Gastroesophageal sphincter (tissue), 4 donors: ENCODE results near the gene C2orf74. TPM values are rescaled to one million over a fixed set of nuclear protein-coding genes. Genes with fewer than 3 reads are reported as not detected.

Experiments
- ATAC-seq: fragments of 150-250 bp; one replicate; pipeline ENCODE4 v1.9.1; 2016; ENCODE audit warnings: mild to moderate bottlenecking, moderate library complexity
- H3K27ac ChIP-seq, 4 donors: fragments of 200-600 bp; sonication (generic) in 3 of 4; 1 replicate in 3 of 4; 2 replicates in 1 of 4; pipeline ENCODE4 v1.5.1; 2016 to 2019
- H3K27me3 ChIP-seq: fragments of 200-600 bp; sonication (generic); one replicate; pipeline ENCODE4 v1.5.1; 2019
- H3K36me3 ChIP-seq, 2 donors: fragments of 200-600 bp; sonication (generic); one replicate each; pipeline ENCODE4 v1.5.1; 2019; ENCODE audit warnings: control low read depth in 1 of 2
- H3K4me1 ChIP-seq, 3 donors: fragments of 200-600 bp; sonication (generic); 1 replicate in 2 of 3; 2 replicates in 1 of 3; pipeline ENCODE4 v1.5.1; 2016 to 2019; ENCODE audit warnings: control low read depth in 2 of 3
- H3K4me3 ChIP-seq, 2 donors: fragments of 200-600 bp; sonication (generic); one replicate each; pipeline ENCODE4 v1.5.1; 2019; ENCODE audit warnings: mild to moderate bottlenecking in 1 of 2, moderate library complexity in 1 of 2
- H3K9me3 ChIP-seq, 3 donors: fragments of 200-600 bp; sonication (generic); one replicate each; pipeline ENCODE4 v1.5.1; 2017 to 2019; ENCODE audit warnings: control low read depth in 2 of 3
- EP300 ChIP-seq: sonication (generic); formaldehyde crosslinking; IDR thresholded peaks from one replicate; pipeline ENCODE4 v1.6.1; 2017; ENCODE audit warnings: antibody characterized with exemption, mild to moderate bottlenecking
- POLR2A ChIP-seq, 2 donors: fragments of 450-650 bp; IDR thresholded peaks; one replicate each; pipeline ENCODE4 v1.6.1; 2017; ENCODE audit warnings: antibody characterized with exemption in 2 of 2, mild to moderate bottlenecking in 2 of 2, moderate library complexity in 1 of 2
- POLR2AphosphoS5 ChIP-seq: sonication (generic); formaldehyde crosslinking; IDR thresholded peaks from one replicate; pipeline ENCODE4 v1.6.1; 2017; ENCODE audit warnings: antibody characterized with exemption
- WGBS, 2 donors: methylation state at CpG; one replicate each; pipeline ENCODE4 v1.1.5; 2018; ENCODE audit warnings: low coverage in 1 of 2; 5-methylcytosine and 5-hydroxymethylcytosine counted together
- total RNA-seq, 4 donors: library from RNA; depleted of rRNA; stranded (reverse); fragments of >200 nt; gene quantifications; one replicate each; pipeline ENCODE4 v1.1.0, GENCODE V29; 2016
- TF ChIP-seq, protein P1 (sequence below), 4 experiments: fragments of 200-600 bp in 2 of 4; fragments of 450-650 bp in 2 of 4; sonication (generic) in 1 of 4; IDR thresholded peaks; one replicate each; pipeline ENCODE4 v1.5.1; 2017 to 2019; ENCODE audit warnings: antibody characterized with exemption in 4 of 4, mild to moderate bottlenecking in 2 of 4, moderate library complexity in 2 of 4

Gene C2orf74
- total RNA-seq, 4 donors from 2014 or later = 24.0 to 41.6 (median 30.9) TPM

DNA sequence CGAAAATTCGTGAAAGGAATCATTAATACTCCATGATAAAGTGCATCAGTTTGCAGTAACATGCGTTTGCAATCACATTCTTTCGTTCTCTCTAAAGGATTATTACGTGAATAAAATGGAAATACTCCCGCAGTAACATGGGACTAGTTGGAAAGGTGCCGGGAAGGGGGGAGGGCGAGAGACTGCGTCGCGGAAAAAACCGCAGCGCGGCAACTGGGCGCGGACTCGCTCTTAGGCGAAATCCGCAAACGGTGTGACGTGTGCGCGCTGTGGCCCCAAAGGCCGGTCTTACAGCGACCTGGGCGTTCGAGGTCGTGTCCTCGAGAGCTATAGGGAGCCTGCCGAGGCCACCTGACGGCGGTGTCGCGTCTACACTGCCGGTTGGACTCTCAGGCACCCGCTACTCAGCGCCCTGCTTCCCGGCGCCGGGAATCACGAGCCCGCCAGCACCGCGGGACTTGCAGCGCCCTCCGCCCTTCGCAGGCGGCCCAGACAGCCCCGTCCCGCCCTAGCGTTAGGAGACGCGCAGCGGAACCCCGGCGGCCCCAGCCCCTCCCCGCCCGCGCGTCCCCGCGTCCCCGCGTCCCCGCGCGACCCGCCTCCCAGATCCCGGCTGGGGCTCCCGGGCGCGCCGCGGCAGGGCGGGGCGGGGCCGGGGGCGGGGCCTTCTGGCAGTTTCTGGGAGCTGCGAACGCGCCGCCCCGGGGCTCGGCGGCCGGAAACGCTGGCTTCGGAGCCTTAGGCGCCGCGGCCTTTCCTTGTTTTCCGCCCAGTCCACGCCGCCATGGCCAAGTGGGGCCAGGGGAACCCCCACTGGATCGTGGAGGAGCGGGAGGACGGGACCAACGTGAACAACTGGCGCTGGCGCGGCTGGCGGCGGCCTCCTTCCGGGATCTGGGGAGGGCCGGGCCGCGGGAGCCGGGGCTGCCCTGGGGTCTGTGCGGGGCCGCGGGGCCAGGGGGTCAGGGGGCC is 15.1 kb downstream of the C2orf74 start:
- H3K9me3 ChIP-seq = no peaks in the 10 kb centered on the region
- no peaks in the 10 kb centered on the region for H3K27me3 ChIP-seq
- peaks cover 2 to 51% (median 36%) of the 10 kb centered on the region in 3 donors for H3K4me1 ChIP-seq
- peak; percentile 94 for ATAC-seq
- peaks cover 0 to 17% of the 10 kb centered on the region in 2 donors for H3K36me3 ChIP-seq
- peak; percentile 92 for TF ChIP-seq POLR2AphosphoS5
- TF ChIP-seq, protein P1, sequence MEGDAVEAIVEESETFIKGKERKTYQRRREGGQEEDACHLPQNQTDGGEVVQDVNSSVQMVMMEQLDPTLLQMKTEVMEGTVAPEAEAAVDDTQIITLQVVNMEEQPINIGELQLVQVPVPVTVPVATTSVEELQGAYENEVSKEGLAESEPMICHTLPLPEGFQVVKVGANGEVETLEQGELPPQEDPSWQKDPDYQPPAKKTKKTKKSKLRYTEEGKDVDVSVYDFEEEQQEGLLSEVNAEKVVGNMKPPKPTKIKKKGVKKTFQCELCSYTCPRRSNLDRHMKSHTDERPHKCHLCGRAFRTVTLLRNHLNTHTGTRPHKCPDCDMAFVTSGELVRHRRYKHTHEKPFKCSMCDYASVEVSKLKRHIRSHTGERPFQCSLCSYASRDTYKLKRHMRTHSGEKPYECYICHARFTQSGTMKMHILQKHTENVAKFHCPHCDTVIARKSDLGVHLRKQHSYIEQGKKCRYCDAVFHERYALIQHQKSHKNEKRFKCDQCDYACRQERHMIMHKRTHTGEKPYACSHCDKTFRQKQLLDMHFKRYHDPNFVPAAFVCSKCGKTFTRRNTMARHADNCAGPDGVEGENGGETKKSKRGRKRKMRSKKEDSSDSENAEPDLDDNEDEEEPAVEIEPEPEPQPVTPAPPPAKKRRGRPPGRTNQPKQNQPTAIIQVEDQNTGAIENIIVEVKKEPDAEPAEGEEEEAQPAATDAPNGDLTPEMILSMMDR (IDR thresholded peaks at IDR 0.05) = peak in 3 of 4 experiments; percentile 21 to 42 (median 36)
- peak; percentile 7 for TF ChIP-seq EP300
- peak; percentile 94 to 96 for TF ChIP-seq POLR2A (IDR thresholded peaks at IDR 0.05)
- peak overlapping the region; percentile 88 to 98 (median 96) for H3K27ac ChIP-seq
- H3K4me3 ChIP-seq = peak overlapping the region; percentile 75 to 95
- WGBS, 2 donors = 0 to 4% methylated on average over 4 to 21 of the region's 111 CpGs

DNA sequence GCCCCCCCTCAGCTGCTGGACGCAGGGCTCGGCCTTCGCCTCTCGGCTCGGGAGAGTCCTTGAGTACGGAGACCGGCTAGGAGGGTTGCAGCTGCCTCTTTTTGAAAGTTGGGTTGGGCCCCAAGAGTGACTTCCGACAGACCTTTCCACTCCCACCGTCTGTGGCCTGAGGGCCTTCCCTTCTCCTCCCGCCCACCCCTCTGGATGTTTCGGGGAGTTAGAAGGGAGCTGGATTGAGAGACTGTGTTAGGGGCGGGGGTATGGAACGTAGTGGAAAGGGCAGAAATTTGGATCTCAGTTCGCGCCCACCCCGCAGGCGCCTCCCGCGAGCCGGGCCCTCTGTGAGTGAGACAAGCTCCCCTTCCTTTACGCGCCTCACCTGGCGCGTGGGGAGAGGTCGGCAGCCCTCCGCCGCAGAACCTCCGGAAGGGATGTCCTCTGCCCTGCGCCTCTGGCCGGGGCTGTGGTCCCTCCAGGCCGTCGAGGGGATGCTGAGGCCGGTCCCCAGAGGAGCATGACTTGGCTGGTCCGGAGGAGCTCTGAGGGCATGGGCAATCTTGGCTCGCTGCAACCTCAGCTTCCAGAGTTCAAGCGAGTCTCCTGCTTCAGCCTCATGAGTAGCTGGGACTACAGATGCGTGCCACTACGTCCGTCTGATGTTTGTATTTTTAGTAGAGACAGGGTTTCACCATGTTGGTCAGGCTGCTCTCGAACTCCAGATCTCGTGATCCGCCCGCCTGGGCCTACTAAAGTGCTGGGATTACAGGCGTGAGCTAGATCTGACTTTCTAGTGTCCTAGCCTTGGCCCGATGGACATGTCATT is 15.9 kb downstream of the C2orf74 start:
- H3K4me3 ChIP-seq = peak overlapping the region; percentile 64 to 95
- 37 to 48% methylated on average over 11 to 12 of the region's 45 CpGs for WGBS, 2 donors
- TF ChIP-seq, protein P1 (IDR thresholded peaks at IDR 0.05) = no peak
- TF ChIP-seq POLR2A (IDR thresholded peaks at IDR 0.05) = peak in 1 of 2 donors; percentile 3
- H3K4me1 ChIP-seq = peaks cover 2 to 57% (median 41%) of the 10 kb centered on the region in 3 donors
- peak overlapping the region; percentile 79 to 98 (median 96) for H3K27ac ChIP-seq
- no peaks in the 10 kb centered on the region for H3K27me3 ChIP-seq
- peak; percentile 2 for ATAC-seq
- H3K9me3 ChIP-seq = no peaks in the 10 kb centered on the region
- H3K36me3 ChIP-seq = peaks cover 0 to 26% of the 10 kb centered on the region in 2 donors

DNA sequence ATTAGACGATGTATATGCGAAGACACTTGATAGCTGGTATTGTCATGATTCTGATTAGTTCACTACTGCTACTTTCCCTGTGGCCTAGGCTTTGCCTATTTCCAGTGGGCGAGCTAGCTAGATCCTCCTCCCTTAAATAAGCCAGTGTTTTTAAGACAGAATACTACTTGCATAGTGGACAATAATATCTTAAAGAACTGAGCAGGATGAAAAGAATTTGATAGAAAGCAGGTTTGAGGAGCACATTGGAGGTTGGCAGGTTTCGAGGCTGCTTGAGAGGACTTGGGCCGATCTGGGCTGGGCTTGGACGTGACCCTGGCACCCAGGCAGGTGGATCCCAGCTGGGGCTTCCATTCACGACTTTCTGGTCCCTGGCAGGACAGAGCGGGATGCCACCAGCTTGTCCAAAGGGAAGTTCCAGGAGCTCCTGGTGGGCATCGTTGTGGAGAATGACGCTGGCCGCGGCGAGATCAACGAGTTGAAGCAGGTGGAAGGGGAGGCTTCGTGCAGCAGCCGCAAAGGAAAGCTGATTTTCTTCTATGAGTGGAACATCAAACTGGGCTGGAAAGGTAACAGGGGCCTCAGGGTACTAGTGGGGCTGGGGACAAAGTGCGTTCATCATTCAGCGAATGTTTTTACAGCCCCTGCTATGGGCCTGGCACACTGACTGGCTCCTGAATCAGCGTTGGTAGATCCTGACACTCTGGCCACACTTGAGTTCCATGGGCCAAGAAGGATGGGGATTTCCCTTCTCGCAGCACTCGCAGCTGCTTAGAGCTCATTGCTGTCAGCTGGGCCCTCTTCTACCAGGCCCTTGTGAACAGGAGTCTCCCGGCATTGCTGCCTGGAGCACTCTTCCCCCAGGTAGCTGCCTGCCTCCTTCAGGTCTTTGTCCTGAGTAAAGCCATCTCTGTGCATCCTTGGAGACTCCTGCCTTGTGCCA is 16.9 kb downstream of the C2orf74 start:
- no peak for ATAC-seq
- TF ChIP-seq POLR2AphosphoS5 (no peak), POLR2A (IDR thresholded peaks at IDR 0.05) (no peak), EP300 (no peak)
- TF ChIP-seq, protein P1 (IDR thresholded peaks at IDR 0.05) = no peak
- H3K9me3 ChIP-seq = no peaks in the 10 kb centered on the region
- WGBS, 2 donors = 81 to 84% methylated on average over 8 to 16 of the region's 22 CpGs
- H3K27me3 ChIP-seq = no peaks in the 10 kb centered on the region
- H3K27ac ChIP-seq = peak overlapping the region; percentile 79 to 98 (median 96)
- H3K4me3 ChIP-seq = peak overlapping the region in 1 of 2 donors; percentile 95
- peaks cover 0 to 36% of the 10 kb centered on the region in 2 donors for H3K36me3 ChIP-seq
- H3K4me1 ChIP-seq = peaks cover 2 to 57% (median 41%) of the 10 kb centered on the region in 3 donors
